Transverse colon (tissue), 4 donors: Measurements from ENCODE around the gene OPN1LW. TPM values are rescaled to one million over a fixed set of nuclear protein-coding genes. Genes with fewer than 3 reads are reported as not detected.
"Not testable (repeated sequence)": the region's sequence is repeated elsewhere in the genome, so short reads cannot be mapped to it uniquely, and the experiment has no call there.

Experiments used
- DNase-seq: peaks from one replicate; pipeline ENCODE4 v3.0.0-alpha.2; 2019
- H3K27ac ChIP-seq, 4 donors: fragments of 200-600 bp; sonication (generic); 2 replicates each; pipeline ENCODE4 v1.5.1; 2016 to 2018; ENCODE audit warnings: inconsistent platforms in 4 of 4
- H3K27me3 ChIP-seq: fragments of 200-600 bp; sonication (generic); 2 replicates; pipeline ENCODE4 v1.5.1; 2017; ENCODE audit warnings: inconsistent platforms
- H3K36me3 ChIP-seq, 4 donors: fragments of 200-600 bp; sonication (generic); 2 replicates each; pipeline ENCODE4 v1.5.1; 2017 to 2019; ENCODE audit warnings: inconsistent platforms in 4 of 4
- H3K4me1 ChIP-seq, 4 donors: fragments of 200-600 bp; sonication (generic); 2 replicates each; pipeline ENCODE4 v1.5.1; 2017 to 2020; ENCODE audit warnings: inconsistent platforms in 4 of 4
- H3K4me3 ChIP-seq, 4 donors: fragments of 200-600 bp; sonication (generic); 1 replicate in 1 of 4; 2 replicates in 3 of 4; pipeline versions ENCODE4 v1.5.1 to v1.6.1; 2017 to 2019; ENCODE audit warnings: inconsistent platforms in 4 of 4
- H3K9me3 ChIP-seq, 2 donors: fragments of 200-600 bp; sonication (generic); 2 replicates each; pipeline ENCODE4 v1.5.1; 2017 to 2019; ENCODE audit warnings: inconsistent platforms in 2 of 2
- WGBS, 2 donors: methylation state at CpG; one replicate each; pipeline ENCODE4 v1.1.5; 2018; ENCODE audit warnings: low coverage in 1 of 2; 5-methylcytosine and 5-hydroxymethylcytosine counted together
- in situ Hi-C, 4 donors: fragments of 200-750 bp; cut with MboI; loops; one replicate each; pipeline versions ENCODE4 v1.15.0 to v1.15.1; 2017; ENCODE audit warnings: low sequenced_read_pairs in 3 of 4, low pct_ligation_motif_present in 1 of 4, low pct_unique_long_range_greater_than_20kb in 1 of 4
- intact Hi-C: fragments of 100-400 bp; cut with DNase I; formaldehyde crosslinking; loops from one replicate; pipeline ENCODE4 v1.15.1; 2023; ENCODE audit warnings: low total_unique reads
- total RNA-seq, 4 donors: library from RNA; depleted of rRNA; stranded (reverse); fragments of >200 nt; gene quantifications; one replicate each; pipeline ENCODE4 v1.1.0, GENCODE V29; 2016

Gene OPN1LW
- total RNA-seq, 4 donors from 2014 or later: not detected

DNA sequence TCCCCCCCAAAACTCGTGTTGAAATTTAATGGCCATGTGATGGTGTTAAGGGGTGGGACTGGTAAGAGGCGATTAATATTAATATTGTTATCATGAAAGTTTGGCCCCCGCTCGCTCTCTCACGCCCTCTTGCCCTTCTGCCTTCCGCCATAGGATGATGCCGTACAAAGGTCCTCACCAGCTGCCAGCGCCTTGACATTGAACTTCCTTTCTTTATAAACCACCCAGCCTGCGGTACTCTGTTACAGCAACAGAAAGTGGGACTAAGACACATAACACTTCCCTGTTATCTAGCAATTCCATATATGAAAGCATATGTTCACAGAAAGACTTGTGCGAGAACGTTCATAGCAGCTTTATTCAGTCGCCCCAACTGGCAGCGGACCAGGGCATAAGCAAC is 24.3 kb downstream of the OPN1LW start:
- no CpG with 5 or more reads among the region's 13 CpGs for WGBS, 2 donors
- in situ Hi-C loops, H3K4me1 ChIP-seq, H3K9me3 ChIP-seq, H3K36me3 ChIP-seq, intact Hi-C loops, H3K4me3 ChIP-seq, H3K27me3 ChIP-seq, H3K27ac ChIP-seq, DNase-seq: not testable (repeated sequence)

GRCh38 chrX:154172535-154172943 is 28.5 kb downstream of the OPN1LW start:
- no CpG with 5 or more reads among the region's 11 CpGs for WGBS, 2 donors
- intact Hi-C loops, H3K9me3 ChIP-seq, H3K27ac ChIP-seq, H3K4me3 ChIP-seq, H3K36me3 ChIP-seq, H3K27me3 ChIP-seq, DNase-seq, in situ Hi-C loops, H3K4me1 ChIP-seq: not testable (repeated sequence)

- no CpG with 5 or more reads among the region's 10 CpGs for WGBS, 2 donors
- H3K27me3 ChIP-seq, in situ Hi-C loops, H3K4me3 ChIP-seq, H3K4me1 ChIP-seq, H3K27ac ChIP-seq, DNase-seq, H3K36me3 ChIP-seq, intact Hi-C loops, H3K9me3 ChIP-seq: not testable (repeated sequence)
Observed at GRCh38 chrX:154174356-154174755, 30.3 kb downstream of the OPN1LW start.

GRCh38 chrX:154182296-154182695 is 38.3 kb downstream of the OPN1LW start, which contains the start of gene OPN1MW:
Gene OPN1MW (plus strand): TSS chrX:154182596. CDS start chrX:154182678, 82 bp downstream.
- H3K9me3 ChIP-seq, H3K27me3 ChIP-seq, in situ Hi-C loops, intact Hi-C loops, DNase-seq, H3K4me1 ChIP-seq, H3K27ac ChIP-seq, H3K36me3 ChIP-seq, H3K4me3 ChIP-seq: not testable (repeated sequence)
- no CpG with 5 or more reads among the region's 14 CpGs for WGBS, 2 donors

- H3K4me1 ChIP-seq, H3K36me3 ChIP-seq, H3K4me3 ChIP-seq, intact Hi-C loops, DNase-seq, H3K27ac ChIP-seq, H3K27me3 ChIP-seq, in situ Hi-C loops, H3K9me3 ChIP-seq: not testable (repeated sequence)
- no CpG with 5 or more reads among the region's 8 CpGs for WGBS, 2 donors
Observed at GRCh38 chrX:154183794-154184193, 39.8 kb downstream of the OPN1LW start.

GRCh38 chrX:154192846-154193245 is 48.8 kb downstream of the OPN1LW start:
- intact Hi-C loops, H3K9me3 ChIP-seq: not testable (repeated sequence)
- WGBS, 2 donors: no CpG with 5 or more reads among the region's 8 CpGs

DNA sequence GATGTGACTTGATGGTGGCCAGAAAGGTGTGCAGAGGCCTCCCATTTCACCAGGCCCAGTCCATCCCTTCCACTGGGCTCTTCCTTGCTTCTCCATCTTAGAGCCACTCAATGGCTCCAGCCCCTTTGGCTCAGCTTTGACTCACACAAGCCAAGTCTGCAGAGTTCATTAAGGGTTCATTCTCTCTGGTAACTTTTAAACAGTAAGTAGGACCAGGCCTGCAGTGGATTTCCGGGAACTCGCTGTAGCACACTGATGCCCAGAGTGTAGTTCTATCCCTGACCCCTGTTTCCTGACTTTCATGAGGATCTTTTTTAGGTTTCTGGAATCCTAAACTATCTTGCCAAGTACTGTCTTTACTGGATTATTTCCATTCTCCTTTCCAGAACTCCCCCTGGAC is 50.3 kb downstream of the OPN1LW start:
- intact Hi-C loops, DNase-seq, H3K4me1 ChIP-seq, H3K36me3 ChIP-seq, H3K4me3 ChIP-seq, in situ Hi-C loops, H3K27ac ChIP-seq, H3K9me3 ChIP-seq, H3K27me3 ChIP-seq: not testable (repeated sequence)
- no CpG with 5 or more reads among the region's 2 CpGs for WGBS, 2 donors

More at GRCh38 chrX:154192846-154193245, 48.8 kb downstream of the OPN1LW start:
- H3K4me3 ChIP-seq, H3K27me3 ChIP-seq, H3K36me3 ChIP-seq, H3K27ac ChIP-seq, in situ Hi-C loops, H3K4me1 ChIP-seq, DNase-seq: not testable (repeated sequence)

- intact Hi-C loops, H3K27me3 ChIP-seq, H3K27ac ChIP-seq, H3K9me3 ChIP-seq, in situ Hi-C loops, H3K36me3 ChIP-seq, H3K4me1 ChIP-seq, DNase-seq, H3K4me3 ChIP-seq: not testable (repeated sequence)
- WGBS, 2 donors: no CpG with 5 or more reads among the region's 15 CpGs
Observed at GRCh38 chrX:154196466-154196865, 52.4 kb downstream of the OPN1LW start.

Other genes starting within 250 kb of the OPN1LW start
- gene AVPR2, start 239.6 kb upstream of the OPN1LW start, total RNA-seq: 10 to 100 TPM in 1 of 4 donors, 1 to 10 TPM in 1, under 1 TPM in 1, not detected in 1; 0.41 to 72.2 (median 9.8) TPM
- 10 to 100 TPM; 44.9 to 52.4 (median 49.9) TPM for gene ARHGAP4, start 218.0 kb upstream of the OPN1LW start, total RNA-seq
- 10 to 100 TPM; 29.9 to 57.2 (median 47.4) TPM for gene NAA10, start 209.2 kb upstream of the OPN1LW start, total RNA-seq
- 10 to 100 TPM in 1 of 4 donors, 1 to 10 TPM in 2, not detected in 1; 4.6 to 13.1 (median 7.2) TPM for gene RENBP, start 199.6 kb upstream of the OPN1LW start, total RNA-seq
- 10 to 100 TPM; 34.0 to 68.5 (median 49.8) TPM for gene HCFC1, start 172.4 kb upstream of the OPN1LW start, total RNA-seq
- gene TMEM187, start 171.5 kb upstream of the OPN1LW start, total RNA-seq: 10 to 100 TPM in 1 of 4 donors, 1 to 10 TPM in 3; 1.6 to 11.2 (median 5.5) TPM
- 100 to 1,000 TPM in 2 of 4 donors, 10 to 100 TPM in 2; 64.1 to 155 (median 107) TPM for gene IRAK1, start 124.3 kb upstream of the OPN1LW start, total RNA-seq
- 10 to 100 TPM; 22.1 to 53.1 (median 37.8) TPM for gene MECP2, start 46.5 kb upstream of the OPN1LW start, total RNA-seq
- not detected for gene OPN1MW, start 38.4 kb downstream of the OPN1LW start, total RNA-seq
- not detected for gene OPN1MW2, start 75.5 kb downstream of the OPN1LW start, total RNA-seq
- gene OPN1MW3, start 113.3 kb downstream of the OPN1LW start, total RNA-seq: not detected
- not detected for gene TEX28, start 150.9 kb downstream of the OPN1LW start, total RNA-seq
- gene TKTL1, start 151.6 kb downstream of the OPN1LW start, total RNA-seq: not detected
- 1,000 to 10,000 TPM in 2 of 4 donors, 100 to 1,000 TPM in 2; 632 to 3,163 (median 1,262) TPM for gene FLNA, start 230.4 kb downstream of the OPN1LW start, total RNA-seq
- 10 to 100 TPM; 27.3 to 89.8 (median 55.5) TPM for gene EMD, start 235.1 kb downstream of the OPN1LW start, total RNA-seq